Measurements from ENCODE around the gene ASTE1.

ASTE1 gene

GRCh38 chr3:131033480-131034080 lies 7.0 kb upstream of the ASTE1 start:
- DNase-seq (ENCODE audit: low read depth, low spot score) = peak; percentile 42
- TF ChIP-seq ZNF274 (IDR thresholded peaks at IDR 0.05; ENCODE audit: low read depth, low read length) = no peak
- no peak for TF ChIP-seq SUZ12 (IDR thresholded peaks at IDR 0.05; ENCODE audit: extremely low read depth, insufficient read depth, insufficient read length)
- no peak for TF ChIP-seq YY1 (IDR thresholded peaks at IDR 0.05; ENCODE audit: insufficient read depth, insufficient read length)
- no peaks in the 10 kb centered on the region for H3K27me3 ChIP-seq (ENCODE audit: insufficient read depth, insufficient read length)
- H3K4me1 ChIP-seq (ENCODE audit: insufficient read depth, insufficient read length) = no peaks in the 10 kb centered on the region
- H3K36me3 ChIP-seq (ENCODE audit: insufficient read depth, insufficient read length, low read length) = no peaks in the 10 kb centered on the region
- H3K4me3 ChIP-seq (ENCODE audit: insufficient read length, low read depth) = no peak overlapping the region
- no peaks in the 10 kb centered on the region for H3K9me3 ChIP-seq (ENCODE audit: insufficient read depth, low read length)
- no peak overlapping the region for H3K9ac ChIP-seq (ENCODE audit: insufficient read length, low read depth)

- no peaks in the 10 kb centered on the region for H3K9me3 ChIP-seq (ENCODE audit: insufficient read depth, low read length)
- H3K9ac ChIP-seq (ENCODE audit: insufficient read length, low read depth) = no peak overlapping the region
- DNase-seq (ENCODE audit: low read depth, low spot score) = no peak
- H3K36me3 ChIP-seq (ENCODE audit: insufficient read depth, insufficient read length, low read length) = no peaks in the 10 kb centered on the region
- no peak overlapping the region for H3K4me3 ChIP-seq (ENCODE audit: insufficient read length, low read depth)
- H3K4me1 ChIP-seq (ENCODE audit: insufficient read depth, insufficient read length) = no peaks in the 10 kb centered on the region
- no peaks in the 10 kb centered on the region for H3K27me3 ChIP-seq (ENCODE audit: insufficient read depth, insufficient read length)
- TF ChIP-seq SUZ12 (IDR thresholded peaks at IDR 0.05; ENCODE audit: extremely low read depth, insufficient read depth, insufficient read length) (no peak), ZNF274 (IDR thresholded peaks at IDR 0.05; ENCODE audit: low read depth, low read length) (no peak), YY1 (IDR thresholded peaks at IDR 0.05; ENCODE audit: insufficient read depth, insufficient read length) (no peak)
These were observed 5.0 kb upstream of the ASTE1 start for GRCh38 chr3:131031660-131032059.

DNA sequence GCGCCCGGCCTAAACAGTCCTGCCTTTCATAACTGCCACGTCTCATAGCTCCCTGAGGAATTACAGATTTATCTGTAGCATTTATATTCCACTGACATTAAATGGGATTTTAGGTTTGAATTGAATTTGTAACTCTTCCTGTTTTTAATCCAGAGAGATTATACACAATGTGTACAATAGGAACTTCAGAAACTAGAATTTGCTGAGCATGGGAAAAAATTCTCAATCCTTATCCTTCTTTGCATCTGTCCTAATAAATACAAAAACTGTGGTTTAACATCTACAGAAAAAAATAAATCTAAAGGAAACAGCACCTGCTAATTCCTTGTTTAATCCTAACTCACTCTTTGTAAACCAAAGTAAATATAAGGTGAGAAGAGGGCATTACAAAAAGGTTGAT lies 2.2 kb upstream of the ASTE1 start:
- H3K4me1 ChIP-seq (ENCODE audit: insufficient read depth, insufficient read length) = no peaks in the 10 kb centered on the region
- no peaks in the 10 kb centered on the region for H3K27me3 ChIP-seq (ENCODE audit: insufficient read depth, insufficient read length)
- no peak overlapping the region for H3K4me3 ChIP-seq (ENCODE audit: insufficient read length, low read depth)
- no peak overlapping the region for H3K9ac ChIP-seq (ENCODE audit: insufficient read length, low read depth)
- TF ChIP-seq SUZ12 (IDR thresholded peaks at IDR 0.05; ENCODE audit: extremely low read depth, insufficient read depth, insufficient read length) (no peak), YY1 (IDR thresholded peaks at IDR 0.05; ENCODE audit: insufficient read depth, insufficient read length) (no peak), ZNF274 (IDR thresholded peaks at IDR 0.05; ENCODE audit: low read depth, low read length) (no peak)
- DNase-seq (ENCODE audit: low read depth, low spot score) = no peak
- no peaks in the 10 kb centered on the region for H3K9me3 ChIP-seq (ENCODE audit: insufficient read depth, low read length)
- peaks cover 2% of the 10 kb centered on the region for H3K36me3 ChIP-seq (ENCODE audit: insufficient read depth, insufficient read length, low read length)

DNA sequence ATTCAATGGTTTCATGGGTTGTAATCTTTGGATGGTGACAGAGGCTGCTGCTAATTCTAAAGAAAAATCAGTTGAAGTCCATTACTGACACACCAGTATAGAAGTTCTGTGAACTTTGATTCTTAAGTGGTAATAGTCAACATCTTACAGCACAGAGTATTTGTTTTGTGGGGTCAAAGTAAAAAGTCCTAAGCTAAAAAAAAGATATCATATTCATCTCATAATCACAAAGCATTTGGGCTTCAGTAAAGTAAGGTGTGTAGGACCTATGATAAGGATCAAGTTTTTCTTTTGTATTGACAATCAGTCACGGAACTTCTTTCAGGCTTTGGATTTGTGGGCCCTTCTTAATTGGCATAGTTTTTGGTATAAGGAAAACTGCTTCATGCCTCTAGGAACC lies 1.1 kb downstream of the ASTE1 start:
- Histone ChIP-seq H3K9ac (ENCODE audit: insufficient read length, low read depth) (no peak overlapping the region), H3K27me3 (ENCODE audit: insufficient read depth, insufficient read length) (no peaks in the 10 kb centered on the region), H3K4me3 (ENCODE audit: insufficient read length, low read depth) (no peak overlapping the region), H3K4me1 (ENCODE audit: insufficient read depth, insufficient read length) (no peaks in the 10 kb centered on the region), H3K36me3 (ENCODE audit: insufficient read depth, insufficient read length, low read length) (peaks cover 2% of the 10 kb centered on the region), H3K9me3 (ENCODE audit: insufficient read depth, low read length) (no peaks in the 10 kb centered on the region)
- no peak for DNase-seq (ENCODE audit: low read depth, low spot score)
- no peak for TF ChIP-seq YY1 (IDR thresholded peaks at IDR 0.05; ENCODE audit: insufficient read depth, insufficient read length)
- TF ChIP-seq ZNF274 (IDR thresholded peaks at IDR 0.05; ENCODE audit: low read depth, low read length) = no peak
- no peak for TF ChIP-seq SUZ12 (IDR thresholded peaks at IDR 0.05; ENCODE audit: extremely low read depth, insufficient read depth, insufficient read length)

- no peak for DNase-seq (ENCODE audit: low read depth, low spot score)
These were observed 6.4 kb downstream of the ASTE1 start for GRCh38 chr3:131020122-131020693.

GRCh38 chr3:131018970-131019369 lies 7.7 kb downstream of the ASTE1 start:
- TF ChIP-seq SUZ12 (IDR thresholded peaks at IDR 0.05; ENCODE audit: extremely low read depth, insufficient read depth, insufficient read length) = no peak
- no peak for TF ChIP-seq YY1 (IDR thresholded peaks at IDR 0.05; ENCODE audit: insufficient read depth, insufficient read length)
- TF ChIP-seq ZNF274 (IDR thresholded peaks at IDR 0.05; ENCODE audit: low read depth, low read length) = no peak
- Histone ChIP-seq H3K4me3 (ENCODE audit: insufficient read length, low read depth) (no peak overlapping the region), H3K27me3 (ENCODE audit: insufficient read depth, insufficient read length) (no peaks in the 10 kb centered on the region), H3K4me1 (ENCODE audit: insufficient read depth, insufficient read length) (no peaks in the 10 kb centered on the region), H3K36me3 (ENCODE audit: insufficient read depth, insufficient read length, low read length) (peaks cover 21% of the 10 kb centered on the region), H3K9me3 (ENCODE audit: insufficient read depth, low read length) (no peaks in the 10 kb centered on the region), H3K9ac (ENCODE audit: insufficient read length, low read depth) (no peak overlapping the region)
- DNase-seq (ENCODE audit: low read depth, low spot score) = no peak

More at GRCh38 chr3:131020122-131020693, 6.4 kb downstream of the ASTE1 start:
- Histone ChIP-seq H3K27me3 (ENCODE audit: insufficient read depth, insufficient read length) (no peaks in the 10 kb centered on the region), H3K9me3 (ENCODE audit: insufficient read depth, low read length) (no peaks in the 10 kb centered on the region), H3K9ac (ENCODE audit: insufficient read length, low read depth) (no peak overlapping the region), H3K36me3 (ENCODE audit: insufficient read depth, insufficient read length, low read length) (peaks cover 16% of the 10 kb centered on the region), H3K4me3 (ENCODE audit: insufficient read length, low read depth) (no peak overlapping the region), H3K4me1 (ENCODE audit: insufficient read depth, insufficient read length) (no peaks in the 10 kb centered on the region)
- no peak for TF ChIP-seq ZNF274 (IDR thresholded peaks at IDR 0.05; ENCODE audit: low read depth, low read length)
- no peak for TF ChIP-seq SUZ12 (IDR thresholded peaks at IDR 0.05; ENCODE audit: extremely low read depth, insufficient read depth, insufficient read length)
- TF ChIP-seq YY1 (IDR thresholded peaks at IDR 0.05; ENCODE audit: insufficient read depth, insufficient read length) = no peak

- Histone ChIP-seq H3K36me3 (ENCODE audit: insufficient read depth, insufficient read length, low read length) (peaks cover 46% of the 10 kb centered on the region), H3K27me3 (ENCODE audit: insufficient read depth, insufficient read length) (no peaks in the 10 kb centered on the region), H3K4me1 (ENCODE audit: insufficient read depth, insufficient read length) (no peaks in the 10 kb centered on the region), H3K9me3 (ENCODE audit: insufficient read depth, low read length) (no peaks in the 10 kb centered on the region), H3K9ac (ENCODE audit: insufficient read length, low read depth) (no peak overlapping the region), H3K4me3 (ENCODE audit: insufficient read length, low read depth) (no peak overlapping the region)
- TF ChIP-seq YY1 (IDR thresholded peaks at IDR 0.05; ENCODE audit: insufficient read depth, insufficient read length) (no peak), ZNF274 (IDR thresholded peaks at IDR 0.05; ENCODE audit: low read depth, low read length) (no peak), SUZ12 (IDR thresholded peaks at IDR 0.05; ENCODE audit: extremely low read depth, insufficient read depth, insufficient read length) (no peak)
- no peak for DNase-seq (ENCODE audit: low read depth, low spot score)
These were observed 16.9 kb downstream of the ASTE1 start for GRCh38 chr3:131009698-131010097.
